A549 (cell line): ENCODE measurements around the gene SHOC2. TPM values are rescaled to one million over a fixed set of nuclear protein-coding genes. Genes with fewer than 3 reads are reported as not detected.

Experiments used
- ATAC-seq, 2 experiments: fragments of 200-7000 bp in 1 of 2; fragments of >200 bp in 1 of 2; cut with Nextera tagmentation in 1 of 2; cut with Tn5 transposase in 1 of 2; 3 replicates each; pipeline versions ENCODE4 v1.8.0 to v1.9.1; 2018 to 2020; ENCODE audit warnings: mild to moderate bottlenecking in 1 of 2, moderate library complexity in 1 of 2
- CTCF ChIA-PET: fragments of 300-600 bp; sonication (Branson Sonifier 250); formaldehyde crosslinking; extraction: SDS; loops from one replicate; lab custom pipeline; 2021; ENCODE audit warnings: antibody characterized with exemption, inconsistent platforms; lab: Yijun Ruan, JAX
- POLR2A ChIA-PET: fragments of 350-600 bp; formaldehyde crosslinking; extraction: SDS; loops from one replicate; lab custom pipeline; 2021; ENCODE audit warnings: antibody characterized with exemption, inconsistent platforms; lab: Yijun Ruan, JAX
- DNase-seq, 2 experiments: peaks; one replicate each; pipeline versions ENCODE4 v3.0.0 to v3.0.0-alpha.2; 2011 to 2016; ENCODE audit warnings: low read depth in 1 of 2, low spot score in 1 of 2
- FAIRE-seq: peaks from 2 replicates; lab custom pipeline; 2011; peaks lifted over from hg19 to GRCh38; lab: Jason Lieb, UNC
- H3K27ac ChIP-seq, 2 experiments: fragments of >200 bp; sonication (Bioruptor Twin); formaldehyde crosslinking; 3 replicates each; pipeline ENCODE4 v1.5.1; 2016 to 2017
- H3K4me1 ChIP-seq: fragments of >200 bp; sonication (Bioruptor Twin); formaldehyde crosslinking; 3 replicates; pipeline ENCODE4 v1.6.1; 2016
- H3K4me2 ChIP-seq: fragments of >200 bp; sonication (Bioruptor Twin); formaldehyde crosslinking; 3 replicates; pipeline ENCODE4 v1.6.1; 2016
- H3K4me3 ChIP-seq: fragments of >200 bp; sonication (Bioruptor Twin); formaldehyde crosslinking; 3 replicates; pipeline ENCODE4 v1.5.1; 2016
- H3K9me3 ChIP-seq: fragments of >200 bp; sonication (Bioruptor Twin); formaldehyde crosslinking; 3 replicates; pipeline ENCODE4 v1.6.1; 2016
- BCL3 ChIP-seq: fragments of >200 bp; sonication (Bioruptor Twin); formaldehyde crosslinking; IDR thresholded peaks from 3 replicates; pipeline ENCODE4 v1.6.1; 2016
- BHLHE40 ChIP-seq: IDR thresholded peaks from 2 replicates; pipeline ENCODE4 v1.6.1; 2012; ENCODE audit warnings: low read depth, low read length, inconsistent platforms
- CEBPB ChIP-seq, 2 experiments: fragments of >200 bp in 1 of 2; sonication (Bioruptor Twin) in 1 of 2; formaldehyde crosslinking in 1 of 2; IDR thresholded peaks; 2 replicates each; pipeline ENCODE4 v1.6.1; 2012 to 2016
- CHD4 ChIP-seq: fragments of 200-600 bp; sonication (generic); IDR thresholded peaks from 2 replicates; pipeline ENCODE4 v1.6.1; 2016; ENCODE audit warnings: antibody characterized with exemption, mild to moderate bottlenecking, borderline replicate concordance
- CTCF ChIP-seq: fragments of >200 bp; sonication (Bioruptor Twin); formaldehyde crosslinking; IDR thresholded peaks from 3 replicates; pipeline ENCODE4 v1.5.1; 2016
- EHMT2 ChIP-seq: fragments of 200-600 bp; sonication (generic); IDR thresholded peaks from 2 replicates; pipeline ENCODE4 v1.6.1; 2016; ENCODE audit warnings: antibody characterized with exemption, low read depth, mild to moderate bottlenecking, moderate library complexity
- ELK1 ChIP-seq: fragments of 150-350 bp; IDR thresholded peaks from 2 replicates; pipeline ENCODE4 v1.6.1; 2014; ENCODE audit warnings: low read depth, mild to moderate bottlenecking, low read length
- EP300 ChIP-seq, 2 experiments: fragments of >200 bp; sonication (Bioruptor Twin); formaldehyde crosslinking; IDR thresholded peaks; 2 replicates in 1 of 2; 3 replicates in 1 of 2; pipeline ENCODE4 v1.6.1; 2016 to 2017
- ESRRA ChIP-seq: fragments of 150-350 bp; IDR thresholded peaks from 2 replicates; pipeline ENCODE4 v1.6.1; 2014; ENCODE audit warnings: mild to moderate bottlenecking, low read length, borderline replicate concordance
- FOSB ChIP-seq: fragments of 250-450 bp; sonication (Bioruptor Pico); IDR thresholded peaks from 2 replicates; pipeline ENCODE4 v1.5.0; 2020; ENCODE audit warnings: mild to moderate bottlenecking, moderate library complexity
- GATA3 ChIP-seq: IDR thresholded peaks from 2 replicates; pipeline ENCODE4 v1.6.1; 2012; ENCODE audit warnings: borderline replicate concordance
- JUN ChIP-seq, 2 experiments: fragments of >200 bp; sonication (Bioruptor Twin); formaldehyde crosslinking; IDR thresholded peaks; 2 replicates in 1 of 2; 3 replicates in 1 of 2; pipeline ENCODE4 v1.6.1; 2016 to 2017
- KDM5A ChIP-seq: fragments of 200-600 bp; sonication (generic); IDR thresholded peaks from 2 replicates; pipeline ENCODE4 v1.6.1; 2016; ENCODE audit warnings: antibody characterized with exemption, mild to moderate bottlenecking
- MAX ChIP-seq: IDR thresholded peaks from 2 replicates; pipeline ENCODE4 v1.6.1; 2012
- PBX3 ChIP-seq: IDR thresholded peaks from 2 replicates; pipeline ENCODE4 v1.6.1; 2012
- PHF8 ChIP-seq: fragments of 200-600 bp; sonication (generic); IDR thresholded peaks from 2 replicates; pipeline ENCODE4 v1.6.1; 2016; ENCODE audit warnings: low read depth, mild to moderate bottlenecking, antibody characterized with exemption, moderate library complexity, borderline replicate concordance
- POLR2A ChIP-seq: IDR thresholded peaks from 2 replicates; pipeline ENCODE4 v1.6.1; 2012; ENCODE audit warnings: mild to moderate bottlenecking, low read length
- RARB ChIP-seq: fragments of 250-450 bp; sonication (Bioruptor Pico); IDR thresholded peaks from 2 replicates; pipeline ENCODE4 v1.8.0; 2021; ENCODE audit warnings: mild to moderate bottlenecking, moderate library complexity
- REST ChIP-seq: fragments of 200-600 bp; sonication (generic); IDR thresholded peaks from 2 replicates; pipeline ENCODE4 v1.6.1; 2016; ENCODE audit warnings: antibody characterized with exemption, mild to moderate bottlenecking, moderate library complexity
- RFX5 ChIP-seq: fragments of 450-650 bp; IDR thresholded peaks from 2 replicates; pipeline ENCODE4 v1.7.1; 2014; ENCODE audit warnings: antibody characterized with exemption, mild to moderate bottlenecking, moderate library complexity
- SREBF2 ChIP-seq: fragments of 450-650 bp; IDR thresholded peaks from 2 replicates; pipeline ENCODE4 v1.6.1; 2014; ENCODE audit warnings: mild to moderate bottlenecking, moderate library complexity
- TP53 ChIP-seq: fragments of 250-450 bp; sonication (Bioruptor Pico); IDR thresholded peaks from 2 replicates; pipeline ENCODE4 v1.5.0; 2021; ENCODE audit warnings: mild to moderate bottlenecking, moderate library complexity
- USF2 ChIP-seq: fragments of 450-650 bp; IDR thresholded peaks from 2 replicates; pipeline ENCODE4 v1.6.1; 2014; ENCODE audit warnings: antibody characterized with exemption
- ZFP36 ChIP-seq: fragments of 450-650 bp; IDR thresholded peaks from 2 replicates; pipeline ENCODE4 v1.6.1; 2014; ENCODE audit warnings: borderline replicate concordance; ENCODE audit not compliant: partially characterized antibody
- ZNF302 ChIP-seq: fragments of 250-450 bp; sonication (Bioruptor Pico); IDR thresholded peaks from 2 replicates; pipeline ENCODE4 v1.9.0; 2021; ENCODE audit warnings: inconsistent platforms, mild to moderate bottlenecking, moderate library complexity
- WGBS: methylation state at CpG from one replicate; pipeline ENCODE4 v1.1.6; 2017; ENCODE audit errors: missing lambda C conversion rate; 5-methylcytosine and 5-hydroxymethylcytosine counted together
- polyA plus RNA-seq, 4 experiments: library from polyadenylated mRNA; depleted of rRNA in 3 of 4; stranded (reverse); fragments of >200 nt; fragmentation: RNase III in 1 of 4; extraction: RNeasy Plus Mini Kit Qiagen cat#74134 plus additional on column Dnase treatment in 1 of 4; gene quantifications; 2 replicates in 3 of 4; 3 replicates in 1 of 4; pipeline ENCODE4 v1.2.3, GENCODE V29; 2011 to 2017

Gene SHOC2
- polyA plus RNA-seq, 2 of the 4 experiments (the other 2 are of a cell fraction), result 20.5 to 32.1 TPM

GRCh38 chr10:110918269-110918642 is 1.1 kb upstream of the SHOC2 start:
- POLR2A ChIA-PET, result interaction anchor here (0.7 to 2.6 kb wide), 16 partner anchors 8 to 613 kb away, joined by 3 to 20 read pairs (median 6); partner anchors contain the start of genes PDCD4 and SMNDC1
- TF ChIP-seq KDM5A, result no peak
- no peak for TF ChIP-seq EHMT2
- no peak for TF ChIP-seq ESRRA
- TF ChIP-seq USF2, result no peak
- no peak for TF ChIP-seq ZFP36
- TF ChIP-seq CTCF, result no peak
- TF ChIP-seq CEBPB (IDR thresholded peaks at IDR 0.05), result no peak
- TF ChIP-seq PHF8, result no peak
- TF ChIP-seq ELK1, result no peak
- no peak for TF ChIP-seq FOSB
- no peak for TF ChIP-seq EP300 (IDR thresholded peaks at IDR 0.05)
- TF ChIP-seq BHLHE40, result no peak
- no peak for FAIRE-seq
- no peak for ATAC-seq
- CTCF ChIA-PET, result interaction anchor here (0.7 to 2.3 kb wide), 6 partner anchors 9 to 247 kb away, joined by 3 to 8 read pairs (median 4); no protein-coding TSS in a partner anchor
- Histone ChIP-seq H3K27ac (peak overlapping the region; percentile 92 to 95), H3K4me1 (peaks cover 44% of the 10 kb centered on the region), H3K9me3 (no peaks in the 10 kb centered on the region), H3K4me3 (peak overlapping the region; percentile 57), H3K4me2 (peak overlapping the region; percentile 76)
- WGBS, result 2% methylated on average over 10 of the region's 15 CpGs
- peak; percentile 89 to 96 for DNase-seq

GRCh38 chr10:110918643-110919348 is 608 bp upstream of the SHOC2 start, which contains the start of gene BBIP1:
BBIP1 (minus strand) TSS chr10:110919180; CDS start chr10:110918157, 1,023 bp downstream.
- H3K4me2 ChIP-seq, result peak within 1 kb of the TSS; percentile 90
- H3K4me3 ChIP-seq, result peak within 1 kb of the TSS; percentile 78
- CTCF ChIA-PET, result interaction anchor here (0.7 to 2.3 kb wide), 7 partner anchors 9 to 247 kb away, joined by 3 to 8 read pairs (median 4); partner anchors contain the start of gene PDCD4
- POLR2A ChIA-PET, result interaction anchor here (0.6 to 2.6 kb wide), 25 partner anchors 9 to 614 kb away, joined by 3 to 20 read pairs (median 4); partner anchors contain the start of genes ADRA2A, PDCD4, RBM20 and SMNDC1
- H3K4me1 ChIP-seq, result peaks cover 50% of the 10 kb centered on the region
- peak; percentile 86 to 96 for ATAC-seq
- H3K27ac ChIP-seq, result peak within 1 kb of the TSS; percentile 95 to 98
- WGBS, result 2% methylated on average over 24 of the region's 40 CpGs
- FAIRE-seq, result peak; percentile 90
- DNase-seq, result peak; percentile 92 to 99
- no peaks in the 10 kb centered on the region for H3K9me3 ChIP-seq
- peak; percentile 25 for TF ChIP-seq MAX
- 0 out of 2 replicates have a peak, but pooled peaks have one; percentile 16 for TF ChIP-seq GATA3
- 0 out of 2 replicates have a peak, but pooled peaks have one; percentile 22 for TF ChIP-seq PBX3
- peak; percentile 100 for TF ChIP-seq PHF8
- peak; percentile 83 to 90 for TF ChIP-seq JUN (IDR thresholded peaks at IDR 0.05)
- no peak for TF ChIP-seq CHD4
- TF ChIP-seq TP53 (CRISPR knock-in tag), result peak; percentile 69; the same call in 1 of the 2 replicates
- TF ChIP-seq CEBPB (IDR thresholded peaks at IDR 0.05), result 0 out of 4 replicates have a peak, but pooled peaks of 1 of the 2 experiments have one; percentile 27
- TF ChIP-seq ZFP36, result no peak
- peak; percentile 59 for TF ChIP-seq POLR2A
- no peak for TF ChIP-seq ZNF302 (CRISPR knock-in tag)
- peak; percentile 66; the same call in 1 of the 3 replicates for TF ChIP-seq BCL3
- no peak for TF ChIP-seq RARB (CRISPR knock-in tag)
- no peak for TF ChIP-seq SREBF2
- peak; percentile 55 for TF ChIP-seq REST
- peak; percentile 87 for TF ChIP-seq RFX5
